Cardiac fibroblast (primary cell): Measurements from ENCODE around the gene KIF4B.

Experiments
- DNase-seq, 2 donors: peaks; one replicate each; pipeline versions ENCODE4 v3.0.0 to v3.0.0-alpha.2; 2010; ENCODE audit warnings: low read depth in 2 of 2
- H3K4me3 ChIP-seq, 2 donors: replicated peaks in 1 of 2; 1 replicate in 1 of 2; 2 replicates in 1 of 2; pipeline ENCODE4 v1.5.1; 2011; ENCODE audit warnings: low read depth in 2 of 2, low read length in 2 of 2, mild to moderate bottlenecking in 2 of 2, moderate library complexity in 1 of 2
- CTCF ChIP-seq: IDR thresholded peaks from one replicate; pipeline ENCODE4 v1.5.1; 2011; ENCODE audit warnings: low read depth, mild to moderate bottlenecking, low read length, inconsistent platforms

KIF4B gene

GRCh38 chr5:155008669-155009068 lies 4.9 kb upstream of the KIF4B start:
- no peak overlapping the region for H3K4me3 ChIP-seq
- DNase-seq = peak in 1 of 2 donors; percentile 52
- no peak for TF ChIP-seq CTCF

GRCh38 chr5:155010881-155011280 lies 2.7 kb upstream of the KIF4B start:
- no peak for DNase-seq

GRCh38 chr5:155015239-155015638 lies 1.7 kb downstream of the KIF4B start:
- TF ChIP-seq CTCF = no peak
- H3K4me3 ChIP-seq = no peak overlapping the region
- DNase-seq = no peak

More at GRCh38 chr5:155010881-155011280, 2.7 kb upstream of the KIF4B start:
- no peak overlapping the region for H3K4me3 ChIP-seq
- TF ChIP-seq CTCF = no peak

GRCh38 chr5:155017610-155018009 lies 4.1 kb downstream of the KIF4B start:
- no peak overlapping the region for H3K4me3 ChIP-seq
- no peak for DNase-seq
- TF ChIP-seq CTCF = no peak

GRCh38 chr5:155019601-155020226 lies 6.2 kb downstream of the KIF4B start:
- DNase-seq = no peak
- no peak overlapping the region for H3K4me3 ChIP-seq
- no peak for TF ChIP-seq CTCF

GRCh38 chr5:155021842-155022241 lies 8.3 kb downstream of the KIF4B start:
- no peak overlapping the region for H3K4me3 ChIP-seq
- DNase-seq = no peak
- TF ChIP-seq CTCF = no peak

GRCh38 chr5:155023320-155023719 lies 9.8 kb downstream of the KIF4B start:
- no peak for DNase-seq

More at GRCh38 chr5:155023320-155023719, 9.8 kb downstream of the KIF4B start:
- no peak for TF ChIP-seq CTCF
- no peak overlapping the region for H3K4me3 ChIP-seq
